Pancreas (tissue), 10 donors: ENCODE data around the gene NKIRAS1. TPM values are rescaled to one million over a fixed set of nuclear protein-coding genes. Genes with fewer than 3 reads are reported as not detected.
"Not testable (repeated sequence)": the region's sequence is repeated elsewhere in the genome, so short reads cannot be mapped to it uniquely, and the experiment has no call there.

Experiments used
- ATAC-seq, 4 donors: fragments of 200-7000 bp; cut with Tn5 transposase; one replicate each; pipeline versions ENCODE4 v1.8.0 to v1.9.1; 2020; ENCODE audit warnings: mild to moderate bottlenecking in 4 of 4, moderate library complexity in 4 of 4
- DNase-seq, 6 donors: peaks; one replicate each; pipeline ENCODE4 v3.0.0-alpha.2; 2020
- FAIRE-seq: peaks from 2 replicates; lab custom pipeline; 2012; peaks lifted over from hg19 to GRCh38; lab: Jason Lieb, UNC
- H3K27ac ChIP-seq, 4 donors: fragments of 200-600 bp; sonication (generic); 1 replicate in 3 of 4; 2 replicates in 1 of 4; pipeline versions ENCODE4 v1.5.0 to v1.8.0; 2020
- H3K27me3 ChIP-seq, 4 donors: fragments of 200-600 bp; one replicate each; pipeline ENCODE4 v1.8.0; 2021
- H3K36me3 ChIP-seq, 3 donors: fragments of 200-600 bp; sonication (generic) in 1 of 3; one replicate each; pipeline versions ENCODE4 v1.5.0 to v1.8.0; 2020 to 2021
- H3K4me1 ChIP-seq, 3 donors: fragments of 200-600 bp; one replicate each; pipeline ENCODE4 v1.8.0; 2021
- H3K4me3 ChIP-seq, 4 donors: fragments of 200-600 bp; sonication (generic) in 2 of 4; one replicate each; pipeline versions ENCODE4 v1.5.0 to v1.8.0; 2020 to 2021
- H3K9me3 ChIP-seq, 4 donors: fragments of 200-600 bp; one replicate each; pipeline ENCODE4 v1.8.0; 2021
- CTCF ChIP-seq, 4 donors: fragments of 200-600 bp; sonication (generic) in 3 of 4; IDR thresholded peaks; one replicate each; pipeline versions ENCODE4 v1.5.0 to v1.8.0; 2021; ENCODE audit warnings: antibody characterized with exemption in 4 of 4
- WGBS, 2 donors: extraction: QIAGEN DNeasy Blood & Tissue Kit; methylation state at CpG; one replicate each; pipeline ENCODE4 v1.1.7; 2013; 5-methylcytosine and 5-hydroxymethylcytosine counted together
- intact Hi-C, 3 donors: fragments of 100-400 bp; cut with DNase I; formaldehyde crosslinking; loops; one replicate each; pipeline versions ENCODE4 v1.11.1 to v1.14.2; 2022
- polyA plus RNA-seq, 2 donors: library from polyadenylated mRNA; stranded (reverse); fragments of 200-250 nt; gene quantifications; one replicate each; pipeline ENCODE4 v1.2.3, GENCODE V29; 2013
- total RNA-seq, 6 donors: library from RNA; stranded (reverse); fragmentation: NEBNext Ultra II Directional in 4 of 6; extraction: Animal tissue kit (Norgen Biotek cat#: 25700) in 4 of 6; gene quantifications; one replicate each; pipeline versions ENCODE4 v1.2.1 to v1.2.4, GENCODE V29; 2021 to 2023
- donor health status: healthy with polysubstance abuse.
- donor health status: DM: no; HTN: no; CAD: no; lungs with moderate emphysema.
- donor health status: DM: no; HTN: no; CAD: no.
- donor health status: control.
- donor health status: control.
- donor health status: Bipolar disorder and iron deficiency.
- donor health status: DM: yes; HTN: yes; CAD: no.
- donor health status: DM: no; HTN: no; CAD: no.
- donor health status: DM: no; HTN: no; CAD: no.
- donor health status: DM: yes; HTN: yes; CAD: no.

The NKIRAS1 gene
- total and polyA plus RNA-seq, 8 donors: 2.7 to 5.9 (median 3.8) TPM

- WGBS, 2 donors: 45 to 55% methylated on average over 3 of the region's 3 CpGs
- no peaks in the 10 kb centered on the region for H3K27me3 ChIP-seq
- FAIRE-seq (no peak), DNase-seq (no peak), ATAC-seq (no peak)
- peaks cover 0 to 11% (median 10%) of the 10 kb centered on the region in 3 donors for H3K4me1 ChIP-seq
- no peak for TF ChIP-seq CTCF (IDR thresholded peaks at IDR 0.05)
- no peaks in the 10 kb centered on the region for H3K9me3 ChIP-seq
- no peak overlapping the region for H3K4me3 ChIP-seq
- H3K27ac ChIP-seq: no peak overlapping the region
- H3K36me3 ChIP-seq: no peaks in the 10 kb centered on the region
- intact Hi-C loops: no loop called here
These were observed 60.5 kb downstream of the NKIRAS1 start for GRCh38 chr3:23856286-23856685.

GRCh38 chr3:23849462-23849861, 67.3 kb downstream of the NKIRAS1 start:
- FAIRE-seq: not testable (repeated sequence)

GRCh38 chr3:23845326-23846216, 71.2 kb downstream of the NKIRAS1 start:
- TF ChIP-seq CTCF (IDR thresholded peaks at IDR 0.05): no peak
- WGBS, 2 donors: 92 to 97% methylated on average over 5 of the region's 5 CpGs
- FAIRE-seq (no peak), ATAC-seq (no peak), DNase-seq (no peak)
- H3K36me3 ChIP-seq: no peaks in the 10 kb centered on the region
- no peaks in the 10 kb centered on the region for H3K4me1 ChIP-seq
- no peaks in the 10 kb centered on the region for H3K9me3 ChIP-seq
- H3K27ac ChIP-seq: no peak overlapping the region
- no peak overlapping the region for H3K4me3 ChIP-seq
- H3K27me3 ChIP-seq: no peaks in the 10 kb centered on the region
- intact Hi-C loops: no loop called here

More at GRCh38 chr3:23849462-23849861, 67.3 kb downstream of the NKIRAS1 start:
- intact Hi-C loops, H3K36me3 ChIP-seq, H3K9me3 ChIP-seq, H3K27ac ChIP-seq, H3K4me3 ChIP-seq, ATAC-seq, H3K27me3 ChIP-seq, DNase-seq, H3K4me1 ChIP-seq: not testable (repeated sequence)
- WGBS, 2 donors: 60 to 64% methylated on average over 2 of the region's 2 CpGs

GRCh38 chr3:23843869-23844268, 72.9 kb downstream of the NKIRAS1 start:
- FAIRE-seq: no peak
- DNase-seq: no peak
- Histone ChIP-seq H3K9me3 (no peaks in the 10 kb centered on the region), H3K4me1 (no peaks in the 10 kb centered on the region), H3K27me3 (no peaks in the 10 kb centered on the region), H3K4me3 (no peak overlapping the region), H3K36me3 (no peaks in the 10 kb centered on the region), H3K27ac (no peak overlapping the region)
- ATAC-seq: no peak
- 97 to 98% methylated on average over 3 of the region's 3 CpGs for WGBS, 2 donors
- no peak for TF ChIP-seq CTCF (IDR thresholded peaks at IDR 0.05)
- intact Hi-C loops: no loop called here

Other genes starting within 250 kb of the NKIRAS1 start
- gene UBE2E1, start 111.0 kb downstream of the NKIRAS1 start, total RNA-seq: 10 to 100 TPM; 24.0 to 44.7 (median 28.7) TPM
- gene UBE2E1, start 111.0 kb downstream of the NKIRAS1 start, polyA plus RNA-seq: 10 to 100 TPM; 20.9 to 32.0 TPM
- gene RPL15, start 142 bp upstream of the NKIRAS1 start, total RNA-seq: 1,000 to 10,000 TPM in 4 of 6 donors, 100 to 1,000 TPM in 2; 676 to 1,455 (median 1,267) TPM
- 1,000 to 10,000 TPM; 1,720 to 1,897 TPM for gene RPL15, start 142 bp upstream of the NKIRAS1 start, polyA plus RNA-seq
- 10 to 100 TPM; 12.9 to 26.2 (median 16.2) TPM for gene NR1D2, start 28.3 kb upstream of the NKIRAS1 start, total RNA-seq
- 10 to 100 TPM in 1 of 2 donors, 1 to 10 TPM in 1; 4.9 to 12.0 TPM for gene NR1D2, start 28.3 kb upstream of the NKIRAS1 start, polyA plus RNA-seq